IMR-90 (cell line): ENCODE data around the gene ACLY. TPM values are rescaled to one million over a fixed set of nuclear protein-coding genes. Genes with fewer than 3 reads are reported as not detected.

Experiments
- ATAC-seq: fragments of 200-7000 bp; cut with Tn5 transposase; 2 replicates; pipeline ENCODE4 v1.9.1; 2020; ENCODE audit warnings: low read depth, mild to moderate bottlenecking, moderate library complexity
- BruUV-seq: library from RNA; stranded (reverse); fragments of 400-500 nt; replicated peaks from 2 replicates; lab custom pipeline; 2021; lab: Mats Ljungman, UMichigan
- CTCF ChIA-PET: fragments of 300-600 bp; formaldehyde crosslinking; extraction: SDS; loops from one replicate; lab custom pipeline; 2021; ENCODE audit warnings: antibody characterized with exemption; lab: Yijun Ruan, JAX
- POLR2A ChIA-PET: fragments of 300-600 bp; sonication (Branson Sonifier 250); formaldehyde crosslinking; loops from one replicate; lab custom pipeline; 2022; ENCODE audit warnings: antibody characterized with exemption; ENCODE audit not compliant: unreplicated experiment; lab: Charles Lee
- DNase-seq: peaks from one replicate; pipeline ENCODE4 v3.0.0; 2013
- H2AFZ ChIP-seq: replicated peaks from 2 replicates; pipeline ENCODE3; 2013; ENCODE audit warnings: low read length, mild to moderate bottlenecking; ENCODE audit not compliant: poor library complexity
- H2AK5ac ChIP-seq: 2 replicates; pipeline ENCODE4 v1.6.1; 2013; ENCODE audit warnings: low read depth, low read length, inconsistent platforms
- H2AK9ac ChIP-seq: replicated peaks from 2 replicates; pipeline ENCODE3; 2013; ENCODE audit warnings: mild to moderate bottlenecking, low read depth, low read length, moderate library complexity; ENCODE audit not compliant: poor library complexity
- H2BK120ac ChIP-seq: 2 replicates; pipeline ENCODE4 v1.6.1; 2013; ENCODE audit warnings: low read depth, low read length, inconsistent platforms
- H2BK15ac ChIP-seq: 3 replicates; pipeline ENCODE4 v1.6.1; 2013; ENCODE audit warnings: low read depth, low read length, inconsistent platforms
- H2BK20ac ChIP-seq: 2 replicates; pipeline ENCODE4 v1.6.1; 2013; ENCODE audit warnings: low read depth, mild to moderate bottlenecking, inconsistent platforms, low read length, moderate library complexity
- H2BK5ac ChIP-seq: 2 replicates; pipeline ENCODE4 v1.6.1; 2013; ENCODE audit warnings: mild to moderate bottlenecking, low read depth, low read length, inconsistent platforms; ENCODE audit not compliant: poor library complexity, severe bottlenecking
- H3K14ac ChIP-seq: replicated peaks from 2 replicates; pipeline ENCODE4 v1.6.1; 2013; ENCODE audit warnings: low read depth, low read length, inconsistent platforms
- H3K18ac ChIP-seq: 2 replicates; pipeline ENCODE4 v1.6.1; 2013; ENCODE audit warnings: low read depth, low read length, control low read depth
- H3K23ac ChIP-seq: 2 replicates; pipeline ENCODE4 v1.6.1; 2013; ENCODE audit warnings: low read depth, low read length, inconsistent platforms
- H3K27ac ChIP-seq: 2 replicates; pipeline ENCODE4 v1.5.1; 2013; ENCODE audit warnings: mild to moderate bottlenecking, control low read depth, low read length; ENCODE audit not compliant: insufficient read depth
- H3K27me3 ChIP-seq: 2 replicates; pipeline ENCODE4 v1.6.1; 2013; ENCODE audit warnings: low read length; ENCODE audit not compliant: control insufficient read depth, insufficient read depth
- H3K36me3 ChIP-seq: 2 replicates; pipeline ENCODE4 v1.6.1; 2013; ENCODE audit warnings: low read length, mixed read lengths; ENCODE audit not compliant: control insufficient read depth, insufficient read depth
- H3K4ac ChIP-seq: 2 replicates; pipeline ENCODE4 v1.6.1; 2013; ENCODE audit warnings: low read depth, low read length, inconsistent platforms
- H3K4me1 ChIP-seq: 2 replicates; pipeline ENCODE4 v1.6.1; 2013; ENCODE audit warnings: low read length, mixed read lengths; ENCODE audit not compliant: control insufficient read depth, insufficient read depth
- H3K4me2 ChIP-seq: 2 replicates; pipeline ENCODE4 v1.6.1; 2013; ENCODE audit warnings: low read depth, mild to moderate bottlenecking, control low read depth, low read length, moderate library complexity
- H3K4me3 ChIP-seq: 2 replicates; pipeline ENCODE4 v1.5.1; 2013; ENCODE audit warnings: low read depth, mild to moderate bottlenecking, control low read depth, low read length, moderate library complexity; ENCODE audit not compliant: insufficient read depth
- H3K56ac ChIP-seq: 2 replicates; pipeline ENCODE4 v1.6.1; 2013; ENCODE audit warnings: low read length, inconsistent platforms; ENCODE audit not compliant: insufficient read depth; ENCODE audit errors: extremely low read depth
- H3K79me1 ChIP-seq, 2 experiments: 2 replicates each; pipeline ENCODE4 v1.6.1; 2013; ENCODE audit warnings: low read length in 2 of 2, inconsistent platforms in 1 of 2, low read depth in 1 of 2
- H3K9ac ChIP-seq: 2 replicates; pipeline ENCODE4 v1.6.1; 2013; ENCODE audit warnings: low read depth, low read length, control low read depth
- H3K9me1 ChIP-seq: 2 replicates; pipeline ENCODE4 v1.6.1; 2013; ENCODE audit warnings: low read length, inconsistent platforms; ENCODE audit not compliant: insufficient read depth
- H3K9me3 ChIP-seq: 2 replicates; pipeline ENCODE4 v1.6.1; 2013; ENCODE audit warnings: low read length; ENCODE audit not compliant: control insufficient read depth, insufficient read depth
- H4K20me1 ChIP-seq: 2 replicates; pipeline ENCODE4 v1.6.1; 2013; ENCODE audit warnings: low read length, inconsistent platforms; ENCODE audit not compliant: insufficient read depth
- H4K5ac ChIP-seq: 2 replicates; pipeline ENCODE4 v1.6.1; 2013; ENCODE audit warnings: mild to moderate bottlenecking, low read depth, low read length, control low read depth
- H4K8ac ChIP-seq, 2 experiments: 2 replicates each; pipeline ENCODE4 v1.6.1; 2013; ENCODE audit warnings: low read depth in 2 of 2, low read length in 2 of 2, control low read depth in 1 of 2, inconsistent platforms in 1 of 2
- H4K91ac ChIP-seq: 2 replicates; pipeline ENCODE4 v1.6.1; 2013; ENCODE audit warnings: low read depth, low read length, inconsistent platforms; ENCODE audit not compliant: insufficient read depth
- CHD1 ChIP-seq: IDR thresholded peaks from 2 replicates; pipeline ENCODE4 v1.6.1; 2012; ENCODE audit warnings: low read depth, low read length, improper control_type of control experiment
- ELK1 ChIP-seq: fragments of 150-350 bp; IDR thresholded peaks from 2 replicates; pipeline ENCODE4 v1.6.1; 2016; ENCODE audit warnings: low read depth, mild to moderate bottlenecking, low read length, moderate library complexity, borderline replicate concordance
- FOS ChIP-seq: fragments of 150-350 bp; IDR thresholded peaks from 2 replicates; pipeline ENCODE4 v1.6.1; 2016; ENCODE audit warnings: low read depth, low read length
- MAZ ChIP-seq: IDR thresholded peaks from 2 replicates; pipeline ENCODE4 v1.6.1; 2012; ENCODE audit warnings: low read depth, mild to moderate bottlenecking, low read length, improper control_type of control experiment, moderate library complexity, borderline replicate concordance
- RCOR1 ChIP-seq: IDR thresholded peaks from 2 replicates; pipeline ENCODE4 v1.6.1; 2012; ENCODE audit warnings: mild to moderate bottlenecking, low read length, improper control_type of control experiment; ENCODE audit not compliant: insufficient replicate concordance
- WGBS, 2 experiments: methylation state at CpG; one replicate each; pipeline versions ENCODE4 v1.1.5 to v1.1.7; 2013; ENCODE audit warnings: missing lambda C conversion rate in 2 of 2; ENCODE audit not compliant: insufficient read length in 1 of 2; ENCODE audit errors: extremely low coverage in 2 of 2; 5-methylcytosine and 5-hydroxymethylcytosine counted together
- dilution Hi-C: fragments of 300-500 bp; cut with HindIII; formaldehyde crosslinking; loops from one replicate; pipeline ENCODE4 v1.14.3; 2018; ENCODE audit warnings: low sequenced_read_pairs; ENCODE audit not compliant: unreplicated experiment
- in situ Hi-C: fragments of 300-500 bp; cut with MboI; formaldehyde crosslinking; loops from 3 replicates; pipeline ENCODE4 v1.14.3; 2019; ENCODE audit warnings: low sequenced_read_pairs, inconsistent platforms, mixed read lengths
- intact Hi-C: fragments of 100-400 bp; cut with micrococcal nuclease; formaldehyde crosslinking; loops from 2 replicates; pipeline ENCODE4 v1.10.0; 2022
- polyA plus RNA-seq, 3 experiments: library from polyadenylated mRNA; depleted of rRNA; stranded (reverse); fragments of >200 nt; gene quantifications; 2 replicates each; pipeline ENCODE4 v1.2.3, GENCODE V29; 2012; ENCODE audit warnings: low replicate concordance in 1 of 3
- total RNA-seq: library from RNA; depleted of rRNA; stranded (reverse); fragments of >200 nt; gene quantifications from 2 replicates; pipeline ENCODE4 v1.2.3, GENCODE V29; 2012

Gene ACLY
- total and polyA plus RNA-seq, 2 of the 4 experiments (the other 2 are of a cell fraction): 167 to 230 TPM

GRCh38 chr17:41825175-41825845 is 93.4 kb downstream of the ACLY start:
- Histone ChIP-seq H2AK5ac (no peak overlapping the region), H3K4me2 (no peak overlapping the region), H4K20me1 (peaks cover 21% of the 10 kb centered on the region), H3K4me1 (peaks cover 2% of the 10 kb centered on the region; the same call in 1 of the 2 replicates), H2BK120ac (no peak overlapping the region), H2BK5ac (no peak overlapping the region), H3K9me3 (no peaks in the 10 kb centered on the region), H4K5ac (no peak overlapping the region), H3K27me3 (no peaks in the 10 kb centered on the region), H2AFZ (no peak overlapping the region), H3K14ac (no peak overlapping the region), H4K91ac (no peak overlapping the region), H3K36me3 (peaks cover 34% of the 10 kb centered on the region), H4K8ac (no peak overlapping the region), H3K56ac (no peak overlapping the region), H2BK15ac (no peak overlapping the region), H3K23ac (no peak overlapping the region), H3K27ac (no peak overlapping the region), H2AK9ac (no peak overlapping the region), H3K4me3 (no peak overlapping the region), H3K9me1 (peaks cover 9% of the 10 kb centered on the region), H3K4ac (no peak overlapping the region), H3K9ac (no peak overlapping the region), H2BK20ac (no peak overlapping the region), H3K18ac (no peak overlapping the region), H3K79me1 (peaks cover 0 to 24% of the 10 kb centered on the region in 2 experiments; a peak in 3 of 4 replicates)
- in situ Hi-C loops: no loop called here
- TF ChIP-seq RCOR1 (no peak), FOS (no peak), CHD1 (no peak), MAZ (no peak), ELK1 (no peak)
- no peak for ATAC-seq
- CTCF ChIA-PET: no interaction called here
- no peak for DNase-seq
- WGBS, 2 experiments: no CpG with 5 or more reads among the region's 19 CpGs
- POLR2A ChIA-PET: no interaction called here
- no TSS peak for BruUV-seq
- dilution Hi-C loops: no loop called here
- intact Hi-C loops: no loop called here
